WTC11 (cell line): ENCODE data around the gene KIT.

Source experiments
- E2F5 ChIP-seq: sonication (generic); formaldehyde crosslinking; IDR thresholded peaks from 2 replicates; pipeline ENCODE4 v1.8.1; 2022; ENCODE audit warnings: mild to moderate bottlenecking, moderate library complexity, missing genetic modification reagents
- RELA ChIP-seq: sonication (generic); formaldehyde crosslinking; IDR thresholded peaks from 2 replicates; pipeline ENCODE4 v1.8.1; 2022; ENCODE audit warnings: missing genetic modification reagents, mild to moderate bottlenecking, borderline replicate concordance

DNA sequence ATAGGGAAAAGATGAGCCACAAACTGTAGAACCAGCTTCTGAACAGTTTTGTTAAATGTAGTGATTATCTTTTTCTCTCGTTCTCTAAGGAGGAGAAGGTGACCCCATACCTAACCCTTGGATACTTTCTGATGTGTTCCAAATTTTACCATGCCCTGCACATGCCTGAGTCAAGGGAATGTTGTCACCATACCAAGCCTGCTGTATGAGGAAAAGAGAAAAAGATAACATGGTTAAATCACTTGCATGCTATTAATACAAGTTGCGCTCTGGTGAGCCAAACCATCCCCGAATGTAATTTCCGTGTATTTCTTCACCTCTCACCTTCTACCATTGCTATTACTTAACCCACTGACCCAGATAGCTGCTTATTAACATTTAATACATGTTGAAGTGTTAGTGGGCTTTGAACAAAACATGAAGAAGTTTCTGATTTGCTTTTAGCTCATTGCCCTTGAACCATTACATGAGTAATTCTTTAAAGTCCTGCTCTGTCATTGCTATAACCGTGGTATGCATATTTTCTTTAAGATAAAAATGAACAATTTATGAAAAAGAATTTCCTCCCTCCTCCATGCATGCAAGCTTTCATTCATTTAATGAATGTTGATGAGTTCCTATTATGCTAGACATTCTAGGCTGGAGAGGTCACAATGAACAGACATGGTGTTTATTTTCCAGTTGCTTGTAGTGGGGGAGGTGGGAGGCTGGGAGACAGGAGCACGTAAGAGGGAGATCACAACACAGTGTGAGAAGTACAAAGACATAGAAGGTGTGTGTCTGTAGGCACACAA is 13.6 kb upstream of the KIT start:
- no peak for TF ChIP-seq E2F5 (CRISPR knock-in tag)
- TF ChIP-seq RELA (CRISPR knock-in tag) = no peak
